ENCODE data around the gene FNBP1. TPM values are rescaled to one million over a fixed set of nuclear protein-coding genes. Genes with fewer than 3 reads are reported as not detected.

Gene FNBP1
- total RNA-seq, 1 experiment from 2014 or later = 43.6 TPM

DNA sequence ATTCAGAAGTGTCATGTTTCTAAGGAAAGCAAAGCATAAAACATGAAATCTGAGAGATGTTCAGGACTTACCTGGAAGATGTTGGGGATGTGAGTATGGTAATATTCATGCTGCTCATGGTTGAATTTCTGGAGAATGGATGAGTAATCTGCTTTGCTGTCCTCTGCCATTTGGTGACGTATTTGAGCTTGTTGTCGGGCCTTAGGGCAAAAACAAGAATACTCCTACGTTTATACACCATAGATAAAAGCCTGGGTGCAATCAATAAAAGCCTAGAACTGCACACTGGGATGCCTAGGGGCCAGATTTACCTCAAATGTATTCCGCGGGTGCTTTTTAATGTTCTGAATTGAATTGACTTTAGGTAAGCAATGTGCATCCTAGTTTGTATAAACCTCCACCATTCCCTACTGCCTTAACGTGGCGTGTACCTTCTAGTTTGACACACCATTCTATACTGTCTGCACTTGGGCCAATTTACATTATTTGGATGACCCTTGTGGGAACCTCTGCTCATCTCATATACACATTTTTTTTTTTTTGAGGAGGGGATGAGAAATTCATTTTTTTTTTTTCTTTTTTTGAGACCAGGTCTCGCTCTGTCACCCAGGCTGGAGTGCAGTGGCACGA, 113.4 kb downstream of the FNBP1 start (continued):
- TF ChIP-seq, protein P1, sequence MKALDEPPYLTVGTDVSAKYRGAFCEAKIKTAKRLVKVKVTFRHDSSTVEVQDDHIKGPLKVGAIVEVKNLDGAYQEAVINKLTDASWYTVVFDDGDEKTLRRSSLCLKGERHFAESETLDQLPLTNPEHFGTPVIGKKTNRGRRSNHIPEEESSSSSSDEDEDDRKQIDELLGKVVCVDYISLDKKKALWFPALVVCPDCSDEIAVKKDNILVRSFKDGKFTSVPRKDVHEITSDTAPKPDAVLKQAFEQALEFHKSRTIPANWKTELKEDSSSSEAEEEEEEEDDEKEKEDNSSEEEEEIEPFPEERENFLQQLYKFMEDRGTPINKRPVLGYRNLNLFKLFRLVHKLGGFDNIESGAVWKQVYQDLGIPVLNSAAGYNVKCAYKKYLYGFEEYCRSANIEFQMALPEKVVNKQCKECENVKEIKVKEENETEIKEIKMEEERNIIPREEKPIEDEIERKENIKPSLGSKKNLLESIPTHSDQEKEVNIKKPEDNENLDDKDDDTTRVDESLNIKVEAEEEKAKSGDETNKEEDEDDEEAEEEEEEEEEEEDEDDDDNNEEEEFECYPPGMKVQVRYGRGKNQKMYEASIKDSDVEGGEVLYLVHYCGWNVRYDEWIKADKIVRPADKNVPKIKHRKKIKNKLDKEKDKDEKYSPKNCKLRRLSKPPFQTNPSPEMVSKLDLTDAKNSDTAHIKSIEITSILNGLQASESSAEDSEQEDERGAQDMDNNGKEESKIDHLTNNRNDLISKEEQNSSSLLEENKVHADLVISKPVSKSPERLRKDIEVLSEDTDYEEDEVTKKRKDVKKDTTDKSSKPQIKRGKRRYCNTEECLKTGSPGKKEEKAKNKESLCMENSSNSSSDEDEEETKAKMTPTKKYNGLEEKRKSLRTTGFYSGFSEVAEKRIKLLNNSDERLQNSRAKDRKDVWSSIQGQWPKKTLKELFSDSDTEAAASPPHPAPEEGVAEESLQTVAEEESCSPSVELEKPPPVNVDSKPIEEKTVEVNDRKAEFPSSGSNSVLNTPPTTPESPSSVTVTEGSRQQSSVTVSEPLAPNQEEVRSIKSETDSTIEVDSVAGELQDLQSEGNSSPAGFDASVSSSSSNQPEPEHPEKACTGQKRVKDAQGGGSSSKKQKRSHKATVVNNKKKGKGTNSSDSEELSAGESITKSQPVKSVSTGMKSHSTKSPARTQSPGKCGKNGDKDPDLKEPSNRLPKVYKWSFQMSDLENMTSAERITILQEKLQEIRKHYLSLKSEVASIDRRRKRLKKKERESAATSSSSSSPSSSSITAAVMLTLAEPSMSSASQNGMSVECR (CRISPR knock-in tag; IDR thresholded peaks at IDR 0.05; ENCODE audit: borderline replicate concordance) = no peak
- no peak for TF ChIP-seq HMGA2 (CRISPR knock-in tag; IDR thresholded peaks at IDR 0.05)

DNA sequence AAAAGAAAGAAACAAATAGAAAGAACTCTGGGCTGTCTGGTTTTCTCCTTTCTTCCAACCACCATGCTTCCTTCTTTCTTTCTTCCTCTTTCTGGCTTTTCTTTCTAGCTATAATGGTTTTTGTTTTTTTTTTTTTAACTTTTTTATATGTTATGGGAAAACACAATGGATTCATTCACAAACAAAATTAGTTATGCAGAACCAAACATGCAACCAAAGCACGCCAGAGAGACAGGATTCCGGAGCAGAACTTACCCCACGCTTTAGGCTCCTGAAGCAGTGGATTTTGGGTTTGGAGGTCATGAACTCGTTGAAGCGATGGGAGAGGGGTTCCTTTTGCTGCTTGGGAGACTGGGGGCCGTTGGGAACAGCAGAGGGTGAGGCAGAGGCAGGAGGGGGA, 119.4 kb downstream of the FNBP1 start:
- Mint-ChIP-seq H3K9me3 (no peaks in the 10 kb centered on the region), H3K36me3 (peaks cover 11% of the 10 kb centered on the region), H3K4me1 (no peaks in the 10 kb centered on the region), H3K27ac (no peak overlapping the region), H3K27me3 (ENCODE audit: low read depth) (no peaks in the 10 kb centered on the region), H3K4me3 (no peak overlapping the region)
- no peak for TF ChIP-seq FOXK1 (CRISPR knock-in tag; IDR thresholded peaks at IDR 0.05)
- TF ChIP-seq TEAD1 (CRISPR knock-in tag; IDR thresholded peaks at IDR 0.05) = no peak
- TF ChIP-seq JAZF1 (CRISPR knock-in tag; IDR thresholded peaks at IDR 0.05) = no peak
- TF ChIP-seq, protein P2, sequence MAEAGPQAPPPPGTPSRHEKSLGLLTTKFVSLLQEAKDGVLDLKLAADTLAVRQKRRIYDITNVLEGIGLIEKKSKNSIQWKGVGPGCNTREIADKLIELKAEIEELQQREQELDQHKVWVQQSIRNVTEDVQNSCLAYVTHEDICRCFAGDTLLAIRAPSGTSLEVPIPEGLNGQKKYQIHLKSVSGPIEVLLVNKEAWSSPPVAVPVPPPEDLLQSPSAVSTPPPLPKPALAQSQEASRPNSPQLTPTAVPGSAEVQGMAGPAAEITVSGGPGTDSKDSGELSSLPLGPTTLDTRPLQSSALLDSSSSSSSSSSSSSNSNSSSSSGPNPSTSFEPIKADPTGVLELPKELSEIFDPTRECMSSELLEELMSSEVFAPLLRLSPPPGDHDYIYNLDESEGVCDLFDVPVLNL (CRISPR knock-in tag; IDR thresholded peaks at IDR 0.05; ENCODE audit: borderline replicate concordance, low read depth) = no peak
- ATAC-seq (no peak), DNase-seq (ENCODE audit: low spot score) (no peak)
- CTCF ChIA-PET = no interaction called here
- POLR2A ChIA-PET = no interaction called here

DNA sequence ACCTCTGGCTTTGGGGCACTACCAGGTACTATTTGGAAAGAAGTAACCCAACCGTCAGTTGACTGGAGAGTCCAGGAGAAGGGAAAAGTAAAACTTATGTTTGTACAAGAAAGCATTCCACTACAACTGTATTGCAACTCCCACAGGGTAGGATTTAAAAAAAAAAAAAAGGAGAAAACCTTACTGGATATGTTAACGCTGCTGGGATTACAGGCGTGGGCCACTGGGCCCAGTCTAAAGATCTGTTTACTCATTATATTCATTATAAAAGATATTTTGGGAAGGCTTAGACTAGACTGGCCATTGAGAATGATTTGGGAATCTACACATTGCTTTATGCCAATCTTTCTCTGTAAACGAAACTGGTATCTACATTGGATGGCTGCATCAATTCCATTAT, 121.1 kb downstream of the FNBP1 start:
- ATAC-seq = no peak
- ChIA-PET CTCF (interaction anchor here (1.2 kb wide), 1 partner anchor 47 kb away, joined by 3 read pairs; no protein-coding TSS in a partner anchor), POLR2A (no interaction called here)
- H3K27ac Mint-ChIP-seq = no peak overlapping the region
- H3K36me3 Mint-ChIP-seq = peaks cover 6% of the 10 kb centered on the region
- H3K27me3 Mint-ChIP-seq (ENCODE audit: low read depth) = no peaks in the 10 kb centered on the region
- H3K4me1 Mint-ChIP-seq = no peaks in the 10 kb centered on the region
- H3K9me3 Mint-ChIP-seq = no peaks in the 10 kb centered on the region
- H3K4me3 Mint-ChIP-seq = no peak overlapping the region
- DNase-seq (ENCODE audit: low spot score) = no peak
- TF ChIP-seq, protein P3, sequence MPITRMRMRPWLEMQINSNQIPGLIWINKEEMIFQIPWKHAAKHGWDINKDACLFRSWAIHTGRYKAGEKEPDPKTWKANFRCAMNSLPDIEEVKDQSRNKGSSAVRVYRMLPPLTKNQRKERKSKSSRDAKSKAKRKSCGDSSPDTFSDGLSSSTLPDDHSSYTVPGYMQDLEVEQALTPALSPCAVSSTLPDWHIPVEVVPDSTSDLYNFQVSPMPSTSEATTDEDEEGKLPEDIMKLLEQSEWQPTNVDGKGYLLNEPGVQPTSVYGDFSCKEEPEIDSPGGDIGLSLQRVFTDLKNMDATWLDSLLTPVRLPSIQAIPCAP (CRISPR knock-in tag; IDR thresholded peaks at IDR 0.05) = no peak
- TF ChIP-seq, protein P4, sequence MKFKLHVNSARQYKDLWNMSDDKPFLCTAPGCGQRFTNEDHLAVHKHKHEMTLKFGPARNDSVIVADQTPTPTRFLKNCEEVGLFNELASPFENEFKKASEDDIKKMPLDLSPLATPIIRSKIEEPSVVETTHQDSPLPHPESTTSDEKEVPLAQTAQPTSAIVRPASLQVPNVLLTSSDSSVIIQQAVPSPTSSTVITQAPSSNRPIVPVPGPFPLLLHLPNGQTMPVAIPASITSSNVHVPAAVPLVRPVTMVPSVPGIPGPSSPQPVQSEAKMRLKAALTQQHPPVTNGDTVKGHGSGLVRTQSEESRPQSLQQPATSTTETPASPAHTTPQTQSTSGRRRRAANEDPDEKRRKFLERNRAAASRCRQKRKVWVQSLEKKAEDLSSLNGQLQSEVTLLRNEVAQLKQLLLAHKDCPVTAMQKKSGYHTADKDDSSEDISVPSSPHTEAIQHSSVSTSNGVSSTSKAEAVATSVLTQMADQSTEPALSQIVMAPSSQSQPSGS (CRISPR knock-in tag; IDR thresholded peaks at IDR 0.05; ENCODE audit: borderline replicate concordance, low read depth) = no peak
- no peak for TF ChIP-seq SMAD3 (CRISPR knock-in tag; IDR thresholded peaks at IDR 0.05; ENCODE audit: borderline replicate concordance)
- TF ChIP-seq, protein P5, sequence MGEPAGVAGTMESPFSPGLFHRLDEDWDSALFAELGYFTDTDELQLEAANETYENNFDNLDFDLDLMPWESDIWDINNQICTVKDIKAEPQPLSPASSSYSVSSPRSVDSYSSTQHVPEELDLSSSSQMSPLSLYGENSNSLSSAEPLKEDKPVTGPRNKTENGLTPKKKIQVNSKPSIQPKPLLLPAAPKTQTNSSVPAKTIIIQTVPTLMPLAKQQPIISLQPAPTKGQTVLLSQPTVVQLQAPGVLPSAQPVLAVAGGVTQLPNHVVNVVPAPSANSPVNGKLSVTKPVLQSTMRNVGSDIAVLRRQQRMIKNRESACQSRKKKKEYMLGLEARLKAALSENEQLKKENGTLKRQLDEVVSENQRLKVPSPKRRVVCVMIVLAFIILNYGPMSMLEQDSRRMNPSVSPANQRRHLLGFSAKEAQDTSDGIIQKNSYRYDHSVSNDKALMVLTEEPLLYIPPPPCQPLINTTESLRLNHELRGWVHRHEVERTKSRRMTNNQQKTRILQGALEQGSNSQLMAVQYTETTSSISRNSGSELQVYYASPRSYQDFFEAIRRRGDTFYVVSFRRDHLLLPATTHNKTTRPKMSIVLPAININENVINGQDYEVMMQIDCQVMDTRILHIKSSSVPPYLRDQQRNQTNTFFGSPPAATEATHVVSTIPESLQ (CRISPR knock-in tag; IDR thresholded peaks at IDR 0.05) = no peak
- TF ChIP-seq GTF2I (CRISPR knock-in tag; conservative IDR thresholded peaks at IDR 0.05) = no peak
- TF ChIP-seq ZNF396 (CRISPR knock-in tag; IDR thresholded peaks at IDR 0.05; ENCODE audit: borderline replicate concordance) = no peak
- TF ChIP-seq, protein P6, sequence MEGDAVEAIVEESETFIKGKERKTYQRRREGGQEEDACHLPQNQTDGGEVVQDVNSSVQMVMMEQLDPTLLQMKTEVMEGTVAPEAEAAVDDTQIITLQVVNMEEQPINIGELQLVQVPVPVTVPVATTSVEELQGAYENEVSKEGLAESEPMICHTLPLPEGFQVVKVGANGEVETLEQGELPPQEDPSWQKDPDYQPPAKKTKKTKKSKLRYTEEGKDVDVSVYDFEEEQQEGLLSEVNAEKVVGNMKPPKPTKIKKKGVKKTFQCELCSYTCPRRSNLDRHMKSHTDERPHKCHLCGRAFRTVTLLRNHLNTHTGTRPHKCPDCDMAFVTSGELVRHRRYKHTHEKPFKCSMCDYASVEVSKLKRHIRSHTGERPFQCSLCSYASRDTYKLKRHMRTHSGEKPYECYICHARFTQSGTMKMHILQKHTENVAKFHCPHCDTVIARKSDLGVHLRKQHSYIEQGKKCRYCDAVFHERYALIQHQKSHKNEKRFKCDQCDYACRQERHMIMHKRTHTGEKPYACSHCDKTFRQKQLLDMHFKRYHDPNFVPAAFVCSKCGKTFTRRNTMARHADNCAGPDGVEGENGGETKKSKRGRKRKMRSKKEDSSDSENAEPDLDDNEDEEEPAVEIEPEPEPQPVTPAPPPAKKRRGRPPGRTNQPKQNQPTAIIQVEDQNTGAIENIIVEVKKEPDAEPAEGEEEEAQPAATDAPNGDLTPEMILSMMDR (IDR thresholded peaks at IDR 0.05) = no peak
- TF ChIP-seq TEAD4 (CRISPR knock-in tag; IDR thresholded peaks at IDR 0.05) = no peak
- TF ChIP-seq TCF7 (CRISPR knock-in tag; IDR thresholded peaks at IDR 0.05; ENCODE audit: low read depth) = no peak
- no peak for TF ChIP-seq MYBL2 (CRISPR knock-in tag; IDR thresholded peaks at IDR 0.05)
- TF ChIP-seq, protein P7, sequence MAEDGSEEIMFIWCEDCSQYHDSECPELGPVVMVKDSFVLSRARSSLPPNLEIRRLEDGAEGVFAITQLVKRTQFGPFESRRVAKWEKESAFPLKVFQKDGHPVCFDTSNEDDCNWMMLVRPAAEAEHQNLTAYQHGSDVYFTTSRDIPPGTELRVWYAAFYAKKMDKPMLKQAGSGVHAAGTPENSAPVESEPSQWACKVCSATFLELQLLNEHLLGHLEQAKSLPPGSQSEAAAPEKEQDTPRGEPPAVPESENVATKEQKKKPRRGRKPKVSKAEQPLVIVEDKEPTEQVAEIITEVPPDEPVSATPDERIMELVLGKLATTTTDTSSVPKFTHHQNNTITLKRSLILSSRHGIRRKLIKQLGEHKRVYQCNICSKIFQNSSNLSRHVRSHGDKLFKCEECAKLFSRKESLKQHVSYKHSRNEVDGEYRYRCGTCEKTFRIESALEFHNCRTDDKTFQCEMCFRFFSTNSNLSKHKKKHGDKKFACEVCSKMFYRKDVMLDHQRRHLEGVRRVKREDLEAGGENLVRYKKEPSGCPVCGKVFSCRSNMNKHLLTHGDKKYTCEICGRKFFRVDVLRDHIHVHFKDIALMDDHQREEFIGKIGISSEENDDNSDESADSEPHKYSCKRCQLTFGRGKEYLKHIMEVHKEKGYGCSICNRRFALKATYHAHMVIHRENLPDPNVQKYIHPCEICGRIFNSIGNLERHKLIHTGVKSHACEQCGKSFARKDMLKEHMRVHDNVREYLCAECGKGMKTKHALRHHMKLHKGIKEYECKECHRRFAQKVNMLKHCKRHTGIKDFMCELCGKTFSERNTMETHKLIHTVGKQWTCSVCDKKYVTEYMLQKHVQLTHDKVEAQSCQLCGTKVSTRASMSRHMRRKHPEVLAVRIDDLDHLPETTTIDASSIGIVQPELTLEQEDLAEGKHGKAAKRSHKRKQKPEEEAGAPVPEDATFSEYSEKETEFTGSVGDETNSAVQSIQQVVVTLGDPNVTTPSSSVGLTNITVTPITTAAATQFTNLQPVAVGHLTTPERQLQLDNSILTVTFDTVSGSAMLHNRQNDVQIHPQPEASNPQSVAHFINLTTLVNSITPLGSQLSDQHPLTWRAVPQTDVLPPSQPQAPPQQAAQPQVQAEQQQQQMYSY (CRISPR knock-in tag; IDR thresholded peaks at IDR 0.05) = no peak
